HG03025 (cell line): ENCODE data around the gene TNFRSF21.

Experiments used
- ATAC-seq: cut with Tn5 transposase; IDR thresholded peaks from one replicate; pipeline ENCODE4 v1.9.1; 2021; ENCODE audit warnings: mild to moderate bottlenecking, moderate library complexity; ENCODE audit not compliant: unreplicated experiment, low FRiP score

TNFRSF21 gene

DNA sequence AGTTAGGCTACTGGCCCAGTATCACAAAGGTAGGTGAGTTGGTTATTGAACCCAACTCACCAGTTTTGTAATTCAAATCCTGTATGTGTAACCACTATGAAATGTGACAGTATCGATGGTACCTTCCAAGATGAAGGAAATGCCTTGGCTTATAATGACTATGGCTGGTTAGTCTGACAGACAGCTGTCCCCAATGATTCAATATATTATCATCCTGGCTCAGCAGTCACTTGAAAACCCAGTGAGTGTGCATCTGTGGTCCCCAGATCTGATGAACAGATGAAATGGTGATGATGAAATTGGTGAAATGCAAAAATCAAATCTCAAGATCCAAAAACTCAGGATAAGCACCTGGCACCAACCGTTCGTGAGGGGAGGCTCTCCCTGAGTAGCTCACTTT is 54.8 kb downstream of the TNFRSF21 start:
- ATAC-seq = no peak

DNA sequence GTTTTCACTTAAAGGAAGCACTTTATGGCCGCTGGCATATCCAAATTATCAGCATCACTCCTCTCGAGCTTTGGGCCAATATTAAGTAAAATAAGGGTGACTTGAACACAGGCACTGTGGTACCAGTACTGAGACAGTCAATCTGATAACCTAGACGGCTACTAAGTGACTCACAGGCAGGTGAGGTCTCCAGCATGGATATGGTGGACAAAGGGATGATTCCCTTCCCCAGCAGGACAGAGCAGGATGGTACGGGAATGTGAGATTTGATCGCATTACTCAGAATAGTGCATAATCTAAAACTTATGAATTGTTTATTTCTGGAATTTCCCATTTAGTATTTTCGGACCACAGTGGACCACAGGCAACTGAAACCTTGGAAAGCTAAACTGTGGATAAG is 55.7 kb downstream of the TNFRSF21 start:
- ATAC-seq = no peak

DNA sequence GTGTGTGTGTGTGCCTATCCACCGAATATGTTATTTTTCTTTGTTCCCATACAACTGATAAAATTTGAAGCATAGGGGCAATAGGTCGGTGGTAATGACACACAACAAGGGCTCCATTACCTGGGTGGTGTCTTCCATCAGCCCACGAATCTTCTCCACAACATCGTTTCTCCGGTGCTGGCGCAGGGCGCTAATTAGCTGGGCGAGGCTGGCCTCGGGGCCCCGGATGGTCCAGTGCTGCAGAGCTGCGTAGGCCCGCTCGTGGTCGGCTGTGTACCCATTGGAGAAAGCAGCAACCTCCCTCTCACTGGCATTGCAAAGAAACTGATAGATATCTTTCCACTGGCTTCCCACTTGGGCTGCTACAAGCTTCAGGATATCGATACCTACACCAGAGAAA is 56.6 kb downstream of the TNFRSF21 start:
- no peak for ATAC-seq

DNA sequence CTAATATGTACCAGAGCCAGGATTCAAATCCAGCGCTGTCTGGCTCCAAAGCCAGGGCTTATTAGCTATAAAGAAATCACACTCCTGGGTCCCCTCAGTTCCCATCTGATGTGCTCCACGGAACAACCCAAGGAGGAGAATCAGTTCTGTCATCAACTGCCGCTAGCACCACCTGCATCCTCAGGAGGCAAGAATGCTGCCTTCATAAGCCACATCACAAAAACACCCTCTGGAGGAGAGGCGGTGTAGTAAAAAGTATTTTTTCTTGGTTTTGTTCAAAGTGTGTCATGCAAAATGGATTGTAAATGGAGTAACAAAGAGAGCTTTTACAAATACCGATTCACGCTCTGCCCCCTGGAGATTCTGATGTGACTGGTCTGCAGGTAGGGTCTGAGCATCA is 57.1 kb downstream of the TNFRSF21 start:
- ATAC-seq = no peak

DNA sequence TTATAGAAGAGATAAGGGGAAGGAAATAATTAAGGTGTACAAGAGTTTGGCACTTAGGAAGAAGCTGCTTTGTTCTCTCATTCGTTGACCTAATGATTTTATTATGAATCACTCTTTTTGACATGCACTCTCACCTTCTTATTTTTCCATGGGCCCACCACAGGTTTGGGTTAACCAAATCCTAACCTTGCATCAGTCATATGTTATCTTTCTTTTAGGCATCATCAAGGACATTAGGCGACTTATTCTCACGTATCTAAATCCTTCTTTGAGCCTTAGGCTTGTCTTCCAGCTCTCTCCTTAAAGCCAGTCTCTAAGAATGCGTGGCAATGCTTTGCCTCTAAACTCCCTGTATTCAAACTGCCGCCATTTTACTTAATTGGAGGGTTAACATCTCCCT is 58.3 kb downstream of the TNFRSF21 start:
- ATAC-seq = no peak

DNA sequence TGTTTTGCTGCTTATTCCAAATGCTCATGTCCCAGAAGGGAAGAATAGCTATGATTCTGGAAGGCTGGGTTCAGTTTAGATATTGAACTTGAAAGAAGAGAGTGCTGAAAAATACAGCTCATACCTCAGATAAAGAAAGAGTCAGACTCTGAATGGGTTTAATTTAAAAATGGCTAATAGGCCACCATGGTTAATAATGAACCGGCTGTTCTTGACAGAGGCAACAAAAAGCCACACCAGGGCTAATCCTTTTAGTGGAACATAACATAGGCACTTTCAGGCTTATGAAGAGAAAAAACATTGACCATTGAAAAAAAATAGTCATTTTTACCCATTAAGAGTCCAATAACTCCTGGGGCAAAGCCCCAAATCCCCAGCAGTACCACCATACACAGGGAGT is 59.4 kb downstream of the TNFRSF21 start:
- ATAC-seq = no peak

DNA sequence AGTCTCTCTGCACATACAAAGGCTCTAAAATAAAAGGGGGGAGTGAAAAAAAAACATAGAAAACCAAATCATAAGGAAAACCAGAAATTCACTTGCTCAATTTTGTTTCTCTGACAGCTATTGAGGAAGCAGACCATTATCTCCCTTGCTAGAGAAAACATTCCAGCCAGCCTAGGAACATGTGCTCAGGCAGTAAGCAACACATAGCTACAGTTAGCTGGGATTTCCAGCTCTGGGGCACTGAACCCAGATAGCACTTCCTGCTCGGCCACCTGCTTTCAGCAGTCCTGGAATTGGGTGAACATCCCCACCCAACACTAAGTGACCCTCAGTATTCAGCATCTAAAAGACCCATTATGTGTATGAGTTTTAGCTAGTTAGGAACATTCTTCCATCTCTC is 61.3 kb downstream of the TNFRSF21 start:
- no peak for ATAC-seq

DNA sequence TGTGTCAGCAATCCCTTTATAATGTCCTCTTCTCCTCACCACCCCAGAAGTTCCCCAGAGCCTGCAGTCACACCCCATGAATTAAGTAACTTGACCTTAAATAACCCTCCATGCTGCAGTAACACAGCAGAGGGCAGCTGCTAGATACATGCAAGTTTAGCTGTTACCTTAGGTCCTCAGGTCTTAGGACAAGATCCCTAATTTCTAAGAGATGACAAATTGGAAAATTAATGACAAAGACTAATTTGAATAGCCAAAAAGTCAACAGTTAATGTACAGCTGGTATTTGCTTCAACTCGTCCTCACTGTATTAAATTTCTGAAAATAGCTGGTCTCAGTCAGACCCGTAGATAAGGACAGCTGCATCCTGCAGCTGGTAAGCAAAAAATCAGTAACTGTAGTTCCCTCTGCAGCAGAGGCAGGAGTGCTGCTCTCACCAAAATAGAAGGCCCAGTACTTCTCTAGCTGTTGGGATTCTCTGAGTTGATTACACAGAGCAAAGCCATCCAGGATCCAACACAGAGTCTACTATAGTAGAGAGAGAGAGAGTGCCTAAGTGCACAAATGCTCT is 62.4 kb downstream of the TNFRSF21 start:
- ATAC-seq = peak; percentile 53

DNA sequence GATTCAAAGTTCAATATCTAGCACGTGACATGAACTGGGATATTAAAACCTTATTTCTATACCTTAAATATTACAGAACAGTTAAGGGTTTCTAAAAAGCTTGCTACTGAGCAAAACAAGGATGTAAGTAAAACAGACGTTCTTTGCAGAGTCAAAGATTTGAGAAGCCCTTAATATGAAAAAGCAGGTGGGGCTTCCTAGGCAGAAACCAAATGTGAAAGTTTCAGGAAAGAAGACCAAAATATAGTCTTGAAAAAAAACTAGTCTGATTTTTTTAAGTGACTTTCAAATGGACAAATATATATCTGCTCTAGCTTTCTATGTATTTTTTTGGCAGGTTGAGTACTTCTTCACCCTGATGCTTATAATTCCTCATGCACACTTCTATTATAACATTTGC is 63.2 kb downstream of the TNFRSF21 start:
- no peak for ATAC-seq

DNA sequence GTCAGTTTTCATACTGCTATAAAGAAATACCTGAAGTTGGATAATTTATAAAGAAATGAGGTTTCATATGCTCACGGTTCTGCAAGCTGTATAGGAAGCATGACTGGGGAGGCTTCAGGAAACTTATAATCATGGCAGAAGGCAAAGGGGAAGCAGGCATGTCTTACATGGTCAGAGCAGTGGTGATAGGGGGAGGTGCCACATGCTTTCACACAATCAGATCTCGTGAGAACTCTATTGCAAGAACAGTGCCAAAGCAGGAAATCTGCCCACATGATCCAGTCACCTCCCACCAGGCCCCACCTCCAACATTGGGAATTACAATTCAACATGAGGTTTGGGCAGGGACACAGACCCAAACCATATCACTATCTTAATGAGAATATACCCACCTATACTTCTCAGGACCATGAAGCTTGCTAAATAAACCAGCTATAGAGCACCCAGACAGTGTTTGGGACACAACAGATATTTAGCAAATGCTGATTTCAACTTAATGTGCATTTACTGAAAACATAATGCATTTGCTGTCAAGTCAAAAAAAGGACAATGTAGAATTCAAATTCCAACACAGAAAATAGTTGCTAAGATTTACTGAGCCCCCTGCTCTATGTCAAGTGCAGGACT is 63.8 kb downstream of the TNFRSF21 start:
- ATAC-seq = no peak

DNA sequence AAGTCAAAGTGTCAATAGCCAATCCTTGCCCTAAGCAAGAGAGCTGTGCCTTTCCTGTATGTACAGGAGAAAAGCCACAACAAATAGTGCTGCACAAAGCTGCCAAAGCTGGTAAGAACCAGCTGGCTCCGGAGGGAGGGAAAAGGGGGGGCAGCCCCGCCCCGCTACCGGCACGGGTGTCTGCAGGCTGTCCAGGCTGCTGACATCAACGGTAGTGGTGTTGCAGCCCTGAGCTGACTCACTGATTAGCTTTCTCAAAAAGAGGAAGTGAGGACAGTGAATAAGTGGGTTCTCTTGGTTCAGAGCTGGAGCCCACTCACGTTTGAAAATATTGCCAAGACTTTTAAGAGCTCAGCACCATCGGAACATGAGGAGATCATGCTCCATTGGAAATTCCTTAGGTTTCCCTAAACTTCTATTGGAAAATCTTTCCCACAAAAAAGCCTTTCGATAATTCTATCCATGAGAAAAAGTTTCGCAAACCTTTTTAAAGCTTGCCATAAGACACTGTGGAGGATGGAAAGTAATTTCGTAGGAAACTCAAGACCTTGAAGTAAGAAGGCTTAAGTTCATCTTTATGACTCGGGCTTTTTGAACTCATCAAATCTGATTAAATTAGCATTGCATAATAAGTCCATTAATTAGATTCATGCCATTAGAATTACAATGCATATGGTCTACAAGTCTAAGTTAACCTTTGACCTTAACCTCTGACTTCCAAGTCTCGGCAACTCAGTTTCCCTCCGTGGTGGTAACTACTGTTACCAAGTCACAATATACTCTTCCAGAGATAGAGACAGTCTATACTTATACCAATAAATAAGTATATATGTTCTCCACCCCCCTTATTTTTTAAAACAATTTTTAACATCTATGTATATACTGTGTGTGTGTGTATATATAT is 67.0 kb downstream of the TNFRSF21 start:
- ATAC-seq = peak; percentile 96

DNA sequence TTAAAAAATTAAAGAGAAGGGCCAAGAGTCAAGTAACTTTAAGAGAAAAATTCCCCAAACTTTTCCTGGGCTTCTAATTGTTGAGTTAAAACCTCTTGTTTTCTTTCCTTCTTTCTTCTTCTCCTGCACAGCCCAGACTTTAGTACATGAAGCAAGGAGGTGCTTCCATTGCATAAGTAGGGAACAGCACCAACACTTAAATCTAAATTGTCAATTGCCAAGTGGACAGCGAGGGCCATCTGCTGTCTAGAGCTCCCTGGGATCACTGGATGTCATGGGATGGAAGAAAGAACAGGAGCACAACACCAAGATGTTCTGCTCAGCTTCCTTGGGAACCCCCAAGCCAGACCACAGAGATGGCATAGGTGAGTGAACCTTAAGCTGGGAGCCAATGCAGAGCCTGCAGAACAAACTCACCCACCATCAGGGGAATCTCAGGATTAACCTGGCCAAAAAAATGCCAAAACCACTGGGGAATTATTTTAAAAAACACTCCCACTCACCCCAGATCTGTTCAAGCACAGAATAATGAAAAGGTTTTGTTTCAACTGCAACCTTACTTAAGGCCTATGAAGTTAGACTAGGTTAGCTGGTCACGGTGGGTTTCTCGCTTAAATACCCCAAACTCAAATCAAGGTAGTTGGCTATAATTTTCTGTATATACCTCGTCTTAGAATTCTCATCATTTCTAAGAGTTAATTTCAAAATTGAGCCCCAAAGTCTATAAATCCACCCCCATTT is 67.8 kb downstream of the TNFRSF21 start:
- no peak for ATAC-seq

DNA sequence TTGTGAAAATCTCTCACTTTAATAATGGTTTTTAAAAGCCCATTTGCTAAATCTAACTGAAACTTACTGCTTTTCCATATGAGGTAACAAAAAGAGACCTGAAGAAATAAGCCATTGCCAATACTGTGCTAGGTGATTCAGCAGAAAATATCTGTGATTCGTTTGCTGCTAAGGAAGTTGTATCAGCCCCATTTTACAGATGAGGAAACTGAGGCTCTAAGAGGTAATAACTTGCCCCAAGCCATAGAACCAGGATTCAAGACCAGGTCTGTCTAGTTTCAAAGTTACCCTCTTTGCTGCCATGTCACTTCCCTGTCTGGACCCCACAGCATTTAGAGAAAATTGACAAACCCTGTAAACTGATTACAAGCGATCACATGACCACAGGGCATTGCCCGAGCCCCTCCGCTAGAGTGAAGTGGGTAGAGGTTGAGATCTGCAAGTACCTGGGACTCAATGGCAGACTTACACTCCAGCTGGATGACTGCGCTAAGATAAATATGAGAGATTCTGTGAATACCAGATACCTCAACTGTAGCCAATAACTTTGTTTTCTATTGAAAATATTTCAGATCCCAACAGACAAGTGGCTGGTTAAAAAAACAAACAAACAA is 69.3 kb downstream of the TNFRSF21 start:
- ATAC-seq = no peak

DNA sequence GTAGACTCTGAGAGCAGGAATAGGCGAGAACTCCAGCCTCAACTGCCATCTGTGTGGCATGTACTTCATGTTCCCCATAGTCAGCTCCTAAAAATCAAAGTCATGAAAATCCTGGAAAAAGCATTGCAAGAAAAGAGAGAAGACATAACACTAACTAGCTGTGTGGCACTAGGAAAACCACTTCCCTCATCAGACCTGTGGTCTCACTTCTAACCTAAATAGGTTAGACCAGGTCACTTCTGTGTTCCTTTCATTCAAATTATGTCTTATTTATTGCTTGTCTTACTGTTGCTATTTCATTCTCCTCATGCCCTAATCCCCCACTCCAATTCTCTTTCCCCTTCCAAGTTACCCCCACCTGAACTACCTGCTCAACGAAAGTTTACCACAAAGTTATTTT is 70.2 kb downstream of the TNFRSF21 start:
- no peak for ATAC-seq

DNA sequence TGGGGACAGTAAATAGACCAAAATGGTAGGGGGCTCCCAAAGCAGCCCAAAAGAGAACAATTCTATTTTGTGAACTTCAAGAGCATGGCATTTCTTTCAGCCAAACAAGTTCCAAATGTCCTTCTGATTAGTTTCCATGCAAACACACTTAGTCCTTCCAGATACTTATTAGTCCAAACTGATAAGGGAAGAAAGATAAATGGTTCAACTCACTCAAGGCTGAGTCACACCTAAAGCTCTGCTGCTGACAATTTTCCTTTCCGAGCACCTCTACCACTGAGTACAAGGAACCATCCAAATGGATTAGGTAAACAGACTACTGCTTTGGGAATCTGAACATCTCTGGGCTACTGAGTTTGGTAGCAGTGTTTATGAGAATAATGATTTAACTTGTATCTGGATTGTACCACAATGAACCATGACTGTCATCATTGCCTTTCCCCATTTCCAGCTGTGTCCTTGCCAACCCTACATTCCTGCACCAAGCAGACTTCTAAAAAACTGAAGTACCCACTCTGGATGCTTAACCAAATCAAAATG is 71.2 kb downstream of the TNFRSF21 start:
- no peak for ATAC-seq

DNA sequence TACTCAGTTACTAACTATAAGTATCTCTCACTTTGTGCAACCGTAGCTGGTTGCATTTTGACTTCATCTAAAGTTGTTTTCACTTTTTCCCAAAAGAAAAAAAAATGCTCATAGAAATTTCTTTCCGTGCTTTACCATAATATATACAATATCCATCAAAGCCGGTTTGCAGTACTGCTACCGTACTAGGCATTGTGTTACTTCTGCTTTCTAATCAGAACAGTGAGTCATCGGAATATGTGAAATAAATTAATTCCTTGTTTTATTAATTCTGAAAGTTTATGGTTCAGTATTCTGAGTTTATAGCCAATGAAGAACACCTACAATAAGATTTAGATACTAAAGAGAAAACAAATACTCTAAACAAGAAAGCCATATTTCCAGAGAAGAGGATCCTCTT is 72.5 kb downstream of the TNFRSF21 start:
- ATAC-seq = no peak

DNA sequence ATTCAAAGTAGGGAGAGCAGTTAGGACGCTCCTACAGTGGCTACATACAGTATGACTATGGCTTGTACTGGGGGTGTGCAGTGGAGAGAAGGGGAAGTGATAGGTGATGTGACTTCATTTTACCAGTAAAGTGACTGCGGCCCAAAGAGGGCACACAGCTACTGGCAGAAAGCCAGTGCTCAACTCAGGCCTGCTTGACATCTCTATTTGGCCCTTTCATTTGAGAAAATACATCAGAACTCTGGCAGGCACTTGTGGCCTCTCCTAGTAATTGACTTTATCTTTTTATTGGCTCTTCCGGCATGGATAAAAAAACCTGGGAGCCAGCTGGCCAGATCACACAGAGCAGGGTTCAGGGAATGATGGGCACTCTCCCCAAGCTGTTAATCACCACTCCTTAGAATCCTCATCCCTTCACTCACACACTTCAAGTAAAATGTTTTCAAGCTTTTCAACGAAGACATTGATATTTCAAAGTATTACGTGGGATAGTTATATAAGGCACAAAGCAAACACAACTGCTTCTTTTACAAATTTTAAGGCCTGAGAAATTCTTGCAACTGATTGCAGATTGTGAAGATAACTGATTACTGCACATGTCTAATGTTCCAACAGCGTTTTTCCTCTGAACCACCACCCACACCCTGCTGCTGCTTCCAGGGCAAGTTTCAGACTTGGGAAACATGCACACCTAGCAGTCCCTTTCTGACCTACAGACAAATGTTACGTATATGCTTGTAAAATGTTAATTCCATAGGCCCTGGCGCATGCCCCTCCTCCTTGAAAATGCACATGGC is 73.5 kb downstream of the TNFRSF21 start:
- ATAC-seq = no peak

DNA sequence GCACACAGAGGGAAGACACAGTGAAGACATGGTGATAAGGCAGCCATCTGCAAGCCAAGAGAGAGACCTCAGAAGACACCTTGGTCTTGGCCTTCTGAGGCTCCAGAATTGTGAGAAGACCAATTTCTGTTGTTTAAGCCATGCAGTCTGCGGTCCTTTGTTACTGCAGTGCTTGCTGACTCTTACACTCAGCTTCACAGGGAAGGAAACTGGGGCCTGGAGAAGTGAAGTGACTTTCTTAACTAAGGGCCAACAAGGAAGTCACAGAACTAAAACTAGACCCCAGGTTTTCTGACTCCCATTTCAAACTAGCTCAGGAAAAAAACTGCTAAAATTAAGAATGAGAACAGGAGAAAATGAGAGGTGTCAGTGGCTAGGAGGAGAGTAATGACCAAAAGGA is 74.3 kb downstream of the TNFRSF21 start:
- ATAC-seq = no peak

DNA sequence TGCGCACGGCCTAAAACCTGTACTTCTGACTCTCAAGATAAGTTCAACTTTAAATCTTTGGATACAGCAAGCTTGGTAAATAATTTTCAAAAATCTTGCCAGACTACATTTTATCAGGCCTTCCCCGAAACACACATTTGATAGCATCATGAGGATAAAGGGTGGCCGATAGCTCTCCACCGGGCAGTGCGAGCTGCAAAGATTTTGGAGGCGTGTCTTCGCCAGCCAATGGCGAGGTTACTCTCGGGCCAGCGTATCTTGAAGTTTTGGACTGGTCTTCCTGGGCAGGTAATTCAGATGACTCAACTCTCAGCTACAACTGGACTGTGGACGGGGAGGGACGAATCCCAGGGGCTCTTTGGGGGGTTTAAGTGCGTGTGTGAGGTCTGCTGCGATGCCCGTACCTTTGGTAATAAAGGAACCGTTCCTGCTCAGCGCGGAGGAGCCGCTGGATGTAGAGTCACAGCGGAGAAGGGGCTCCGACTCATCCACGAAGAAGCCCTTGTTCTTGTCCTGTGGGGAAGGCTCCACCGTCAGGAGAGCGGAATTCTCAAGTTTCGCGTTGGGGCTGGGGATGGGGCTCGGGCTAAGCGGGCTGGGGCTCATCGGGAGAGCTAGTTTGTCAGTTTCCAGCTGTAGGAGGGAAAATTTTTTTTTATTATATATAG is 75.3 kb downstream of the TNFRSF21 start:
- ATAC-seq = no peak
